Uterus (tissue), 2 donors: ENCODE results near the gene CHCHD4.

ENCODE experiments used
- POLR2A ChIP-seq, 2 donors: fragments of 450-650 bp; IDR thresholded peaks; one replicate each; pipeline ENCODE4 v1.6.1; 2016; ENCODE audit warnings: antibody characterized with exemption in 2 of 2, mild to moderate bottlenecking in 1 of 2, moderate library complexity in 1 of 2
- TF ChIP-seq, protein P1 (sequence below), 4 experiments: fragments of 200-600 bp in 2 of 4; fragments of 450-650 bp in 2 of 4; sonication (generic) in 2 of 4; IDR thresholded peaks; one replicate each; pipeline ENCODE4 v1.5.1; 2016 to 2019; ENCODE audit warnings: antibody characterized with exemption in 4 of 4, mild to moderate bottlenecking in 2 of 4, moderate library complexity in 1 of 4

DNA sequence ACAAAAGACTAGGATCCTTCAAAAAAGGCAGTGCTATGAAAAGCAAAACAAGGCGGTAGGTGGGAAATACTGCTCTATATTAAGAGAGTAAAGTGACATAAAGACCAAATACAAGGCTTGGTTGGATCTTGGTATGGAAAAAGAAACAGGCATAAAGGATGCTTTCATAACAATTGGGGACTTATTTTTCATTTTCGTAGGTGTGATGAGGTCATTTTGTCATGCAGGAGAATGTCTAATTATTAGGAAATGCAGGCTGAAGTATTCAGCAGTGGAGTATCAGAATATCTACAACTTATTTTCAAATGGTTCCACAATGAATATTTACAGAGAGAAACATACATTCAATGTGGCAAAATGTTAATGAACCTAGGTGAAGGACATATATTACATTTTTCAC is 44.8 kb upstream of the CHCHD4 start:
- TF ChIP-seq, protein P1, sequence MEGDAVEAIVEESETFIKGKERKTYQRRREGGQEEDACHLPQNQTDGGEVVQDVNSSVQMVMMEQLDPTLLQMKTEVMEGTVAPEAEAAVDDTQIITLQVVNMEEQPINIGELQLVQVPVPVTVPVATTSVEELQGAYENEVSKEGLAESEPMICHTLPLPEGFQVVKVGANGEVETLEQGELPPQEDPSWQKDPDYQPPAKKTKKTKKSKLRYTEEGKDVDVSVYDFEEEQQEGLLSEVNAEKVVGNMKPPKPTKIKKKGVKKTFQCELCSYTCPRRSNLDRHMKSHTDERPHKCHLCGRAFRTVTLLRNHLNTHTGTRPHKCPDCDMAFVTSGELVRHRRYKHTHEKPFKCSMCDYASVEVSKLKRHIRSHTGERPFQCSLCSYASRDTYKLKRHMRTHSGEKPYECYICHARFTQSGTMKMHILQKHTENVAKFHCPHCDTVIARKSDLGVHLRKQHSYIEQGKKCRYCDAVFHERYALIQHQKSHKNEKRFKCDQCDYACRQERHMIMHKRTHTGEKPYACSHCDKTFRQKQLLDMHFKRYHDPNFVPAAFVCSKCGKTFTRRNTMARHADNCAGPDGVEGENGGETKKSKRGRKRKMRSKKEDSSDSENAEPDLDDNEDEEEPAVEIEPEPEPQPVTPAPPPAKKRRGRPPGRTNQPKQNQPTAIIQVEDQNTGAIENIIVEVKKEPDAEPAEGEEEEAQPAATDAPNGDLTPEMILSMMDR (IDR thresholded peaks at IDR 0.05): no peak
- TF ChIP-seq POLR2A (IDR thresholded peaks at IDR 0.05): no peak
